Activated B cell treated with CpG ODN at 0.5 μM for 24 hours (primary cell): ENCODE data around the gene MAP2K2. TPM values are rescaled to one million over a fixed set of nuclear protein-coding genes. Genes with fewer than 3 reads are reported as not detected.
"Not testable (repeated sequence)": the region's sequence is repeated elsewhere in the genome, so short reads cannot be mapped to it uniquely, and the experiment has no call there.

Source experiments
- ATAC-seq: fragments of 200-7000 bp; cut with Tn5 transposase; one replicate; pipeline ENCODE4 v1.10.0; 2021; ENCODE audit warnings: low read depth, mild to moderate bottlenecking, moderate library complexity
- CTCF ChIA-PET: fragments of 350-600 bp; sonication (Branson Sonifier 250); formaldehyde crosslinking; loops from one replicate; lab custom pipeline; 2021; ENCODE audit warnings: antibody characterized with exemption; lab: Charles Lee
- POLR2A ChIA-PET: fragments of 350-600 bp; sonication (Branson Sonifier 250); formaldehyde crosslinking; loops from one replicate; lab custom pipeline; 2021; ENCODE audit warnings: antibody characterized with exemption; lab: Charles Lee
- DNase-seq: peaks from one replicate; pipeline ENCODE4 v3.0.0; 2022
- H3K27ac Mint-ChIP-seq: one replicate; pipeline ENCODE4 v1.8.0; 2020; ENCODE audit warnings: mixed read lengths
- H3K27me3 Mint-ChIP-seq: one replicate; pipeline ENCODE4 v1.8.0; 2021; ENCODE audit warnings: mixed read lengths
- H3K36me3 Mint-ChIP-seq: one replicate; pipeline ENCODE4 v1.8.0; 2021; ENCODE audit warnings: low read depth, mixed read lengths
- H3K4me1 Mint-ChIP-seq: one replicate; pipeline ENCODE4 v1.8.0; 2021; ENCODE audit warnings: mixed read lengths
- H3K4me3 Mint-ChIP-seq: one replicate; pipeline ENCODE4 v1.8.0; 2020; ENCODE audit warnings: mild to moderate bottlenecking, mixed read lengths
- H3K9me3 Mint-ChIP-seq: one replicate; pipeline ENCODE4 v1.8.0; 2020; ENCODE audit warnings: mixed read lengths
- intact Hi-C: fragments of 100-400 bp; cut with micrococcal nuclease; formaldehyde crosslinking; loops from one replicate; pipeline ENCODE4 v1.15.1; 2024
- total RNA-seq: library from RNA; stranded (reverse); gene quantifications from 2 replicates; pipeline ENCODE4 v1.2.3, GENCODE V29; 2022
- TF ChIP-seq, protein P1 (sequence below): fragments of 200-600 bp; IDR thresholded peaks from one replicate; pipeline ENCODE4 v1.8.0; 2022; ENCODE audit warnings: antibody characterized with exemption, mild to moderate bottlenecking

Gene MAP2K2
- total RNA-seq, 1 donor from 2014 or later: 126 TPM

DNA sequence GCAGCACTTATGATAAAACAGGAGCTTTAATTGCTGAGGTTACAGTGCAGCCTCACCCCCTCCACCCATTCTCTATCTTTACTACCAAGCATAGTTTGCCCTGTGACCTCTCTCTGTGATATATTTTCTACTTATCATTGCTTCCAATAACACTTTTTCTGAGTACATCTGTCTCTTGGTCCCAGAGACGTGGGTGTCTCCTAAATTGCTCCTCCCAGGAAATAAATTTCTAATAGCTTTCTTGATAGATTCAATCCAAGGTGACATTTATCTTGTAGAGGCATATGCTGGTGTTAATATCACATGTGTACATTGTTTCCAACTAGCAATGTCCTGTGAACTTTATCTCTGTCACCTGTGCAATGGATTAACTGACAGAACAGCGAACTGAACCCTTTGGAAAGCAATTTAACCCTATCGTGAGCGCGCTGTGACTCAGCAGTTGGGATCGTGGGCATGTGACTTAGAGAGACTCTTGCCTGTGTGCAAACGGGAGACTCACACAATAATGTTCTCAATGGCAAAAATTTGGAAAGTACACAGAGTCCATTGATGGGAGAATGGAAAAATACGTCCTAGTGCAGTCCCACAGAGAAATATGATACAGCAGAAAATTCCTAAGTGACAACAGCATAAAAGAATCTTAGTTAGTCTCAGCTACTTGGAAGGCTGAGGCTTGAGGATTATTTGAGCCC, 7.0 kb upstream of the MAP2K2 start:
- ATAC-seq (no peak), DNase-seq (no peak)
- Mint-ChIP-seq H3K4me3 (no peak overlapping the region), H3K27ac (no peak overlapping the region), H3K9me3 (no peaks in the 10 kb centered on the region), H3K4me1 (no peaks in the 10 kb centered on the region), H3K27me3 (peaks cover 3% of the 10 kb centered on the region), H3K36me3 (no peaks in the 10 kb centered on the region)
- TF ChIP-seq, protein P1, sequence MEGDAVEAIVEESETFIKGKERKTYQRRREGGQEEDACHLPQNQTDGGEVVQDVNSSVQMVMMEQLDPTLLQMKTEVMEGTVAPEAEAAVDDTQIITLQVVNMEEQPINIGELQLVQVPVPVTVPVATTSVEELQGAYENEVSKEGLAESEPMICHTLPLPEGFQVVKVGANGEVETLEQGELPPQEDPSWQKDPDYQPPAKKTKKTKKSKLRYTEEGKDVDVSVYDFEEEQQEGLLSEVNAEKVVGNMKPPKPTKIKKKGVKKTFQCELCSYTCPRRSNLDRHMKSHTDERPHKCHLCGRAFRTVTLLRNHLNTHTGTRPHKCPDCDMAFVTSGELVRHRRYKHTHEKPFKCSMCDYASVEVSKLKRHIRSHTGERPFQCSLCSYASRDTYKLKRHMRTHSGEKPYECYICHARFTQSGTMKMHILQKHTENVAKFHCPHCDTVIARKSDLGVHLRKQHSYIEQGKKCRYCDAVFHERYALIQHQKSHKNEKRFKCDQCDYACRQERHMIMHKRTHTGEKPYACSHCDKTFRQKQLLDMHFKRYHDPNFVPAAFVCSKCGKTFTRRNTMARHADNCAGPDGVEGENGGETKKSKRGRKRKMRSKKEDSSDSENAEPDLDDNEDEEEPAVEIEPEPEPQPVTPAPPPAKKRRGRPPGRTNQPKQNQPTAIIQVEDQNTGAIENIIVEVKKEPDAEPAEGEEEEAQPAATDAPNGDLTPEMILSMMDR: no peak
- ChIA-PET CTCF (no interaction called here), POLR2A (interaction anchor here (0.5 kb wide), 1 partner anchor 200 kb away, joined by 3 read pairs; no protein-coding TSS in a partner anchor)
- intact Hi-C loops: no loop called here

DNA sequence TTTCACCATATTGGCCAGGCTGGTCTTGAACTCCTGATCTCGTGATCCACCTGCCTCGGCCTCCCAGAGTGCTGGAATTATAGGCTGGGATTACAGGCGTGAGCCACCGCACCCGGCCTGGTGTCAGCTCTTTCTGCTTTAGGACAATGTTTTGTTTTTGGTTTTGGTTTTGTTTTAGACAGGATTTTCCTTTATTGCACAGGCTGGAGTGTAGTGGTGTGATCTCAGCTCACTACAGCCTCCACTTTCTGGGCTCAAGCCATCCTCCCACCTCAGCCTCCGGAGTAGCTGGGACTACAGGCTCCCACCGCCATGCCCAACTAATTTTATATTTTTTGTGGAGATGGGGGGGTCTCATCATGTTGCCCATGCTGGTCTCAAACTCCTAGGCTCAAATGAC, 5.1 kb upstream of the MAP2K2 start:
- H3K4me1 Mint-ChIP-seq, H3K9me3 Mint-ChIP-seq, H3K27me3 Mint-ChIP-seq, H3K4me3 Mint-ChIP-seq, H3K36me3 Mint-ChIP-seq, ATAC-seq, CTCF ChIA-PET, H3K27ac Mint-ChIP-seq, DNase-seq: not testable (repeated sequence)
- POLR2A ChIA-PET: interaction anchor here (0.7 kb wide), 1 partner anchor 48 kb away, joined by 6 read pairs; no protein-coding TSS in a partner anchor
- intact Hi-C loops: loop anchor here (10.0 kb wide), 1 partner anchor 56 kb away; the partner anchor contains the start of genes ANKRD24 and SIRT6

DNA sequence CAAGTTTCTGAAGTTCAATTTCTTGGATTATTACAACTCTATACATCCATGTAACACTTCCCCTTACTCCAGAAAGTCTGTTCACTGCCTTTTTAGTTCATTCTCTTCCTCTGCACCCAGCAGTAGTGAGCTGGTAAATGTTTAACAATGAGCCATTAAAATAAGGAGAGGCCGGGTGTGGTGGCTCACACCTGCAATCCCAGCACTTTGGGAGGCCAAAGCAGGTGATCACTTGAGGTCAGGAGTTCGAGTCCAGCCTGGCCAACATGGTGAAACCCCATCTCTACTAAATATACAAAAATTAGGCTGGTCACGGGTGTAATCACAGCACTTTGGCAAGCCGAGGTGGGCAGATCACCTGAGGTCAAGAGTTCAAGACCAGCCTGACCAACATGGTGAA, 3.4 kb upstream of the MAP2K2 start:
- POLR2A ChIA-PET, H3K4me3 Mint-ChIP-seq, H3K36me3 Mint-ChIP-seq, ATAC-seq, CTCF ChIA-PET, H3K9me3 Mint-ChIP-seq, H3K27me3 Mint-ChIP-seq, H3K27ac Mint-ChIP-seq, DNase-seq: not testable (repeated sequence)
- intact Hi-C loops: loop anchor here (10.0 kb wide), 1 partner anchor 57 kb away; the partner anchor contains the start of genes ANKRD24 and SIRT6
- H3K4me1 Mint-ChIP-seq: peaks cover 14% of the 10 kb centered on the region

DNA sequence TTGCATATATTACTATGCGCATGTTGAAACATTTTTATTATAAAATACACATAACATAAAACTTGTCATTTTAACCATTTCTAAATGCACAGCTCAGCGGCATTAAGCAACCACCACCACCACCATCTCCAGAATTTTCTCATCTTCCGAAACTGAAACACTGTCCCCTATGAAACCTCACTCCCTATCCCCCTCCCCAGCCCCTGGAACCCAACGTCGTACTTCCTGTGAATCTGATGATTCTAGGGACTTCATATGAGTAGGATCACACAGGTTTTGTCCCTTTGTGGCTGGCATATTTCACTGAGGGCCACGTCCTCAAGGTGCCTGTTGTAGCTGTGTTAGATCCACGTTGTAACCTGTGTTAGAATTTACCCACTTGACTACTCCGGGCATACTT, 716 bp upstream of the MAP2K2 start:
- TF ChIP-seq, protein P1: no peak
- H3K27me3 Mint-ChIP-seq: no peaks in the 10 kb centered on the region
- ChIA-PET CTCF (interaction anchor here (1.2 kb wide), 1 partner anchor 15 kb away, joined by 6 read pairs; no protein-coding TSS in a partner anchor), POLR2A (interaction anchor here (0.7 to 1.2 kb wide), 3 partner anchors 139 to 845 kb away, joined by 3 to 4 read pairs (median 4); partner anchors contain the start of genes EEF2 and MPND)
- DNase-seq: no peak
- peaks cover 23% of the 10 kb centered on the region for H3K4me1 Mint-ChIP-seq
- no peaks in the 10 kb centered on the region for H3K9me3 Mint-ChIP-seq
- peak overlapping the region; percentile 56 for H3K27ac Mint-ChIP-seq
- intact Hi-C loops: loop anchor here (1.0 to 10.0 kb wide), 6 partner anchors 9 to 137 kb away; partner anchors contain the start of genes ANKRD24, EBI3, EEF2 and SIRT6
- peak overlapping the region; percentile 75 for H3K4me3 Mint-ChIP-seq
- no peak for ATAC-seq
- peaks cover 8% of the 10 kb centered on the region for H3K36me3 Mint-ChIP-seq

DNA sequence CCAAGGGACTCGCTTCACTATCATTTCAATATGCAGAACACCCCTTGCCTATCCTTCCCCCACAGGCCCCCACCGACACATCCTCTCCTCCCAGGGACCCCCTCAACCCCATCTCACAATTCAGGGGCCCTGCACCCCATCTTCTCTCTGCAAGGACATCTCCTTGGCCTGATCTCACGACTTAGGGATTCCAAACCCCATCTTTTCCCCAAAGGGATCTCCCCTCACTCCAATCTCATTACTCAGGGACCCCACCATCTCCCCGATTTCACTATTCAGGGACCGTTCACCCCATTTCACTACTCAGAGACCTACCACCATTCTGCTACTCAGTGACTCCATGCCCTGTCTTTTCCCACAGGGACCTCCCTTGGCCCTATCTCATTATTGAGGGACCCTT, 1.4 kb downstream of the MAP2K2 start:
- H3K9me3 Mint-ChIP-seq: no peaks in the 10 kb centered on the region
- ATAC-seq: no peak
- DNase-seq: no peak
- H3K36me3 Mint-ChIP-seq: peaks cover 15% of the 10 kb centered on the region
- H3K4me3 Mint-ChIP-seq: peak overlapping the region; percentile 85
- ChIA-PET CTCF (no interaction called here), POLR2A (interaction anchor here (1.0 kb wide), 1 partner anchor 13 kb away, joined by 3 read pairs; no protein-coding TSS in a partner anchor)
- peaks cover 27% of the 10 kb centered on the region for H3K4me1 Mint-ChIP-seq
- peak overlapping the region; percentile 78 for H3K27ac Mint-ChIP-seq
- intact Hi-C loops: loop anchor here (5.0 to 10.0 kb wide), 2 partner anchors 62 to 135 kb away; partner anchors contain the start of genes ANKRD24, EEF2 and SIRT6
- no peaks in the 10 kb centered on the region for H3K27me3 Mint-ChIP-seq
- TF ChIP-seq, protein P1: no peak

DNA sequence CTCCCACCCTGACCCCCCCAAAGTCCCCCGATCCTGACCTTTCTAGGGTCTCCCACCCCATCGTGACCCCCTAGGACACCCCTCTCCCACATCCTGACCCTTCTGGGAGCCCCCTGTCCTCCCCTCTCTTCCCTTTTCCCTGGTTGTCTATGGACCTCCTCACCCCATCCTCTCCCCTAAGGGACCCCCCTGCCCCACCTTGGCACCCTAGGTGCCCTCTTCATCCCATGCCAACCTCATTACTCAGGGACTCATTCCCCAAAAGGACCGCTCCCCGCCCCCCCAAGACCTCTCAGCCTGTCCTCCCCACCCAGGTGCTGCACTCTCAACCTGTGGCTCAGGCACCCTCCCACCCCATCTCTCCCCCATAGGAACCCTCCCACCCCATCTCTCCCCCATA, 2.1 kb downstream of the MAP2K2 start:
- H3K4me3 Mint-ChIP-seq: no peak overlapping the region
- no peaks in the 10 kb centered on the region for H3K9me3 Mint-ChIP-seq
- ATAC-seq (no peak), DNase-seq (no peak)
- H3K27me3 Mint-ChIP-seq: no peaks in the 10 kb centered on the region
- ChIA-PET POLR2A (no interaction called here), CTCF (no interaction called here)
- peaks cover 27% of the 10 kb centered on the region for H3K4me1 Mint-ChIP-seq
- H3K36me3 Mint-ChIP-seq: peaks cover 21% of the 10 kb centered on the region
- TF ChIP-seq, protein P1: no peak
- no peak overlapping the region for H3K27ac Mint-ChIP-seq
- intact Hi-C loops: loop anchor here (5.0 to 10.0 kb wide), 2 partner anchors 63 to 135 kb away; partner anchors contain the start of genes ANKRD24, EEF2 and SIRT6
